ENCODE results near the gene CCNC. TPM values are rescaled to one million over a fixed set of nuclear protein-coding genes. Genes with fewer than 3 reads are reported as not detected.

The CCNC gene
- polyA plus RNA-seq, 3 donors from 2014 or later: 29.9 to 42.4 (median 34.0) TPM

- Mint-ChIP-seq H3K4me1 (peaks cover 16 to 29% of the 10 kb centered on the region in 2 donors), H3K36me3 (no peaks in the 10 kb centered on the region), H3K27ac (no peak overlapping the region), H3K27me3 (ENCODE audit: low read depth in 3 of 3) (peaks cover 19 to 47% (median 28%) of the 10 kb centered on the region in 3 donors), H3K9me3 (peaks cover 0 to 6% (median under 1%) of the 10 kb centered on the region in 6 donors), H3K4me3 (no peak overlapping the region)
- no peak for DNase-seq
Observed at GRCh38 chr6:99590728-99591672, 22.5 kb upstream of the CCNC start.

GRCh38 chr6:99589907-99590493 is 21.5 kb upstream of the CCNC start:
- no peaks in the 10 kb centered on the region for H3K36me3 Mint-ChIP-seq
- peaks cover 17 to 37% (median 23%) of the 10 kb centered on the region in 3 donors for H3K27me3 Mint-ChIP-seq (ENCODE audit: low read depth in 3 of 3)
- H3K9me3 Mint-ChIP-seq: peaks cover 0 to 2% (median 0%) of the 10 kb centered on the region in 6 donors
- no peak overlapping the region for H3K27ac Mint-ChIP-seq
- peaks cover 16 to 29% of the 10 kb centered on the region in 2 donors for H3K4me1 Mint-ChIP-seq
- DNase-seq: no peak
- peak overlapping the region; percentile 59 to 83 (median 75) for H3K4me3 Mint-ChIP-seq

- H3K27ac Mint-ChIP-seq: no peak overlapping the region
Observed at GRCh38 chr6:99589290-99589672, 20.8 kb upstream of the CCNC start.

GRCh38 chr6:99588618-99589289 is 20.3 kb upstream of the CCNC start:
- Mint-ChIP-seq H3K27ac (no peak overlapping the region), H3K4me3 (peak overlapping the region; percentile 79 to 88 (median 83)), H3K9me3 (peaks cover 0 to 2% (median 0%) of the 10 kb centered on the region in 6 donors), H3K4me1 (peaks cover 16 to 29% of the 10 kb centered on the region in 2 donors), H3K36me3 (no peaks in the 10 kb centered on the region), H3K27me3 (ENCODE audit: low read depth in 3 of 3) (peaks cover 19 to 33% (median 28%) of the 10 kb centered on the region in 3 donors)
- DNase-seq: peak; percentile 27 to 54 (median 33)

More at GRCh38 chr6:99589290-99589672, 20.8 kb upstream of the CCNC start:
- DNase-seq: no peak
- peaks cover 0 to 2% (median 0%) of the 10 kb centered on the region in 6 donors for H3K9me3 Mint-ChIP-seq
- H3K36me3 Mint-ChIP-seq: no peaks in the 10 kb centered on the region
- peaks cover 16 to 29% of the 10 kb centered on the region in 2 donors for H3K4me1 Mint-ChIP-seq
- H3K4me3 Mint-ChIP-seq: peak overlapping the region; percentile 79 to 88 (median 83)
- H3K27me3 Mint-ChIP-seq (ENCODE audit: low read depth in 3 of 3): peaks cover 17 to 33% (median 28%) of the 10 kb centered on the region in 3 donors

GRCh38 chr6:99587792-99588191 is 19.3 kb upstream of the CCNC start:
- H3K27me3 Mint-ChIP-seq (ENCODE audit: low read depth in 3 of 3): peaks cover 19 to 33% (median 27%) of the 10 kb centered on the region in 3 donors
- H3K4me3 Mint-ChIP-seq: no peak overlapping the region

GRCh38 chr6:99579781-99580180 is 11.3 kb upstream of the CCNC start:
- H3K4me1 Mint-ChIP-seq: no peaks in the 10 kb centered on the region
- DNase-seq: no peak
- no peak overlapping the region for H3K4me3 Mint-ChIP-seq
- H3K27me3 Mint-ChIP-seq (ENCODE audit: low read depth in 3 of 3): peaks cover 2 to 6% (median 5%) of the 10 kb centered on the region in 3 donors
- H3K36me3 Mint-ChIP-seq: no peaks in the 10 kb centered on the region
- H3K27ac Mint-ChIP-seq: no peak overlapping the region
- H3K9me3 Mint-ChIP-seq: no peaks in the 10 kb centered on the region

More at GRCh38 chr6:99587792-99588191, 19.3 kb upstream of the CCNC start:
- H3K27ac Mint-ChIP-seq: no peak overlapping the region
- peaks cover 0 to 2% (median 0%) of the 10 kb centered on the region in 6 donors for H3K9me3 Mint-ChIP-seq
- no peak for DNase-seq
- peaks cover 16 to 29% of the 10 kb centered on the region in 2 donors for H3K4me1 Mint-ChIP-seq
- H3K36me3 Mint-ChIP-seq: no peaks in the 10 kb centered on the region

GRCh38 chr6:99575544-99576227 is 7.2 kb upstream of the CCNC start:
- Mint-ChIP-seq H3K36me3 (no peaks in the 10 kb centered on the region), H3K27ac (no peak overlapping the region), H3K4me3 (no peak overlapping the region), H3K4me1 (peaks cover 0 to 5% of the 10 kb centered on the region in 2 donors), H3K27me3 (ENCODE audit: low read depth in 3 of 3) (peaks cover 1 to 5% (median 3%) of the 10 kb centered on the region in 3 donors), H3K9me3 (no peaks in the 10 kb centered on the region)
- no peak for DNase-seq

- Mint-ChIP-seq H3K4me1 (peaks cover 0 to 5% of the 10 kb centered on the region in 2 donors), H3K4me3 (no peak overlapping the region), H3K27ac (no peak overlapping the region), H3K9me3 (no peaks in the 10 kb centered on the region), H3K36me3 (no peaks in the 10 kb centered on the region), H3K27me3 (ENCODE audit: low read depth in 3 of 3) (peaks cover 1 to 3% (median 2%) of the 10 kb centered on the region in 3 donors)
- DNase-seq: no peak
Observed at GRCh38 chr6:99573980-99574617, 5.6 kb upstream of the CCNC start.

- Mint-ChIP-seq H3K4me3 (no peak overlapping the region), H3K9me3 (no peaks in the 10 kb centered on the region), H3K27ac (no peak overlapping the region), H3K36me3 (peaks cover 0 to 5% (median 0%) of the 10 kb centered on the region in 3 donors), H3K27me3 (ENCODE audit: low read depth in 3 of 3) (peaks cover 0 to 4% (median 0%) of the 10 kb centered on the region in 3 donors), H3K4me1 (peaks cover 13 to 58% of the 10 kb centered on the region in 2 donors)
- no peak for DNase-seq
Observed at GRCh38 chr6:99563056-99563723, 5.3 kb downstream of the CCNC start.

- no peak for DNase-seq
- no peak overlapping the region for H3K4me3 Mint-ChIP-seq
- H3K9me3 Mint-ChIP-seq: no peaks in the 10 kb centered on the region
- H3K27me3 Mint-ChIP-seq (ENCODE audit: low read depth in 3 of 3): no peaks in the 10 kb centered on the region
- H3K4me1 Mint-ChIP-seq: peaks cover 1 to 34% of the 10 kb centered on the region in 2 donors
- H3K27ac Mint-ChIP-seq: no peak overlapping the region
- H3K36me3 Mint-ChIP-seq: peaks cover 15 to 19% (median 15%) of the 10 kb centered on the region in 3 donors
Observed at GRCh38 chr6:99560668-99561067, 7.8 kb downstream of the CCNC start.

GRCh38 chr6:99559057-99559456 is 9.4 kb downstream of the CCNC start:
- DNase-seq: no peak
- no peaks in the 10 kb centered on the region for H3K27me3 Mint-ChIP-seq (ENCODE audit: low read depth in 3 of 3)
- peaks cover 1 to 20% of the 10 kb centered on the region in 2 donors for H3K4me1 Mint-ChIP-seq
- H3K4me3 Mint-ChIP-seq: no peak overlapping the region
- H3K27ac Mint-ChIP-seq: no peak overlapping the region
- H3K9me3 Mint-ChIP-seq: no peaks in the 10 kb centered on the region
- H3K36me3 Mint-ChIP-seq: peaks cover 21 to 26% (median 25%) of the 10 kb centered on the region in 3 donors

GRCh38 chr6:99553888-99554287 is 14.6 kb downstream of the CCNC start:
- Mint-ChIP-seq H3K4me3 (no peak overlapping the region), H3K27me3 (ENCODE audit: low read depth in 3 of 3) (no peaks in the 10 kb centered on the region), H3K9me3 (no peaks in the 10 kb centered on the region), H3K4me1 (peaks cover 0 to 2% of the 10 kb centered on the region in 2 donors), H3K36me3 (peaks cover 21 to 42% (median 26%) of the 10 kb centered on the region in 3 donors), H3K27ac (peak overlapping the region in 1 of 6 donors; percentile 7)
- DNase-seq: no peak
